OCI-LY1 (cell line): ENCODE measurements around the gene TM4SF5.
"Not testable (repeated sequence)": the region's sequence is repeated elsewhere in the genome, so short reads cannot be mapped to it uniquely, and the experiment has no call there.

Experiments
- H2AFZ ChIP-seq: fragments of 200-600 bp; sonication (generic), shearing (Covaris generic); 2 replicates; pipeline ENCODE4 v1.6.0; 2014; ENCODE audit warnings: antibody characterized with exemption, mild to moderate bottlenecking, low read length
- H3F3A ChIP-seq: fragments of 200-600 bp; sonication (generic), shearing (Covaris generic); 2 replicates; pipeline ENCODE4 v1.6.0; 2014; ENCODE audit warnings: mild to moderate bottlenecking, antibody characterized with exemption, low read length, moderate library complexity; ENCODE audit not compliant: insufficient read depth
- H3K27ac ChIP-seq: fragments of 200-600 bp; sonication (generic); 2 replicates; pipeline ENCODE4 v1.5.1; 2014; ENCODE audit warnings: low read length, mixed run types, mild to moderate bottlenecking, low read depth; ENCODE audit not compliant: poor library complexity, severe bottlenecking
- H3K27me3 ChIP-seq: fragments of 200-600 bp; sonication (generic); 2 replicates; pipeline ENCODE4 v1.6.0; 2014; ENCODE audit warnings: antibody characterized with exemption, mild to moderate bottlenecking, low read length, moderate library complexity; ENCODE audit not compliant: insufficient read depth
- H3K36me3 ChIP-seq: fragments of 200-600 bp; sonication (generic); 2 replicates; pipeline ENCODE4 v1.6.1; 2014; ENCODE audit warnings: mild to moderate bottlenecking, antibody characterized with exemption, low read length, moderate library complexity, mixed read lengths; ENCODE audit not compliant: insufficient read depth
- H3K4me1 ChIP-seq: fragments of 200-600 bp; sonication (generic); 2 replicates; pipeline ENCODE4 v1.5.1; 2014; ENCODE audit warnings: mild to moderate bottlenecking, low read length, moderate library complexity; ENCODE audit not compliant: insufficient read depth, severe bottlenecking
- H3K4me2 ChIP-seq: fragments of 200-600 bp; sonication (generic), shearing (Covaris generic); 2 replicates; pipeline ENCODE4 v1.6.1; 2014; ENCODE audit warnings: low read length
- H3K4me3 ChIP-seq: fragments of 200-600 bp; sonication (generic); 2 replicates; pipeline ENCODE4 v1.5.1; 2014; ENCODE audit warnings: low read length, low read depth, mild to moderate bottlenecking, mixed read lengths; ENCODE audit not compliant: poor library complexity, severe bottlenecking
- H3K79me2 ChIP-seq: fragments of 200-600 bp; shearing (Covaris generic); 2 replicates; pipeline ENCODE4 v1.6.1; 2016; ENCODE audit warnings: mixed run types, low read length, mixed read lengths; ENCODE audit not compliant: insufficient read depth
- H3K9ac ChIP-seq: fragments of 200-600 bp; sonication (generic), shearing (Covaris generic); 2 replicates; pipeline ENCODE4 v1.6.1; 2014; ENCODE audit warnings: mild to moderate bottlenecking, low read length, mixed read lengths
- H3K9me2 ChIP-seq: fragments of 200-600 bp; sonication (generic), shearing (Covaris generic); 2 replicates; pipeline ENCODE4 v1.6.1; 2014; ENCODE audit warnings: low read depth, mild to moderate bottlenecking, low read length, mixed read lengths
- H3K9me3 ChIP-seq: fragments of 200-600 bp; shearing (Covaris generic); 2 replicates; pipeline ENCODE4 v1.6.1; 2014; ENCODE audit warnings: low read length, mixed read lengths
- H4K20me1 ChIP-seq: fragments of 200-600 bp; sonication (generic), shearing (Covaris generic); 2 replicates; pipeline ENCODE4 v1.6.0; 2016; ENCODE audit warnings: mild to moderate bottlenecking, low read length; ENCODE audit not compliant: insufficient read depth
- EZH2 ChIP-seq: fragments of 200-600 bp; sonication (generic), shearing (Covaris generic); IDR thresholded peaks from 2 replicates; pipeline ENCODE4 v1.8.0; 2017; ENCODE audit warnings: borderline replicate concordance, mixed run types, mild to moderate bottlenecking, antibody characterized with exemption, low read length, moderate library complexity, mixed read lengths
- TF ChIP-seq, protein P1 (sequence below): fragments of 200-600 bp; sonication (generic), shearing (Covaris generic); IDR thresholded peaks from 2 replicates; pipeline ENCODE4 v1.5.1; 2017; ENCODE audit warnings: mild to moderate bottlenecking, antibody characterized with exemption, low read length, moderate library complexity, mixed read lengths

The TM4SF5 gene

DNA sequence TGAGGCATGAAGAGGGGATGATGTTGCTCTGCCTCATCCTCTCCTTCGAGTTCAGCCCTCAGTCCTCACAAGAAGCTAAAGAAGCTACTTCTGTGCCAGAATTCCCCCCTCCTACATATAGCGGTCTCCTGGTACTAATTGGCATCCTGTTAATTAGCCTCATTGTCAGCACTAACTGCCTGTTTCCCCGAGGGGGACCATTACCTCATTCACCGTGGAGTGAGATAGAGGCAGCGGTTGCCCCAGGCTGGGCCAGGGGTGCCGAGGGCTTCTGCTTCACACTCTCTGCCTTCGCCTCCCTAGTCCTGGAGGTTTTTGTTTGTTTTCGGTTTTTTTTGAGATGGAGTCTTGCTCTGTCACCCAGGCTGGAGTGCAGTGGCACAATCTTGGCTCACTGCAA lies 55.7 kb downstream of the TM4SF5 start:
- Histone ChIP-seq H3K9ac (no peak overlapping the region), H3K9me3 (no peaks in the 10 kb centered on the region), H3K4me1 (no peaks in the 10 kb centered on the region), H4K20me1 (no peaks in the 10 kb centered on the region), H3K27me3 (no peaks in the 10 kb centered on the region), H3K79me2 (no peaks in the 10 kb centered on the region), H2AFZ (no peak overlapping the region), H3F3A (no peaks in the 10 kb centered on the region), H3K4me2 (no peak overlapping the region), H3K4me3 (no peak overlapping the region), H3K9me2 (no peaks in the 10 kb centered on the region), H3K27ac (no peak overlapping the region), H3K36me3 (no peaks in the 10 kb centered on the region)
- no peak for TF ChIP-seq EZH2
- TF ChIP-seq, protein P1, sequence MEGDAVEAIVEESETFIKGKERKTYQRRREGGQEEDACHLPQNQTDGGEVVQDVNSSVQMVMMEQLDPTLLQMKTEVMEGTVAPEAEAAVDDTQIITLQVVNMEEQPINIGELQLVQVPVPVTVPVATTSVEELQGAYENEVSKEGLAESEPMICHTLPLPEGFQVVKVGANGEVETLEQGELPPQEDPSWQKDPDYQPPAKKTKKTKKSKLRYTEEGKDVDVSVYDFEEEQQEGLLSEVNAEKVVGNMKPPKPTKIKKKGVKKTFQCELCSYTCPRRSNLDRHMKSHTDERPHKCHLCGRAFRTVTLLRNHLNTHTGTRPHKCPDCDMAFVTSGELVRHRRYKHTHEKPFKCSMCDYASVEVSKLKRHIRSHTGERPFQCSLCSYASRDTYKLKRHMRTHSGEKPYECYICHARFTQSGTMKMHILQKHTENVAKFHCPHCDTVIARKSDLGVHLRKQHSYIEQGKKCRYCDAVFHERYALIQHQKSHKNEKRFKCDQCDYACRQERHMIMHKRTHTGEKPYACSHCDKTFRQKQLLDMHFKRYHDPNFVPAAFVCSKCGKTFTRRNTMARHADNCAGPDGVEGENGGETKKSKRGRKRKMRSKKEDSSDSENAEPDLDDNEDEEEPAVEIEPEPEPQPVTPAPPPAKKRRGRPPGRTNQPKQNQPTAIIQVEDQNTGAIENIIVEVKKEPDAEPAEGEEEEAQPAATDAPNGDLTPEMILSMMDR: no peak

- H3K79me2 ChIP-seq, H3F3A ChIP-seq, H3K9me2 ChIP-seq, H3K36me3 ChIP-seq, H3K9me3 ChIP-seq, H3K27ac ChIP-seq, H3K27me3 ChIP-seq, H4K20me1 ChIP-seq, H2AFZ ChIP-seq: not testable (repeated sequence)
- peak overlapping the region; percentile 100 for H3K4me2 ChIP-seq
- peaks cover 24% of the 10 kb centered on the region for H3K4me1 ChIP-seq
- peak overlapping the region; percentile 96 for H3K4me3 ChIP-seq
- peak overlapping the region; percentile 94 for H3K9ac ChIP-seq
Observed at GRCh38 chr17:4832829-4833177, 61.1 kb downstream of the TM4SF5 start.
